AG04450 (cell line): ENCODE results near the gene ZBTB7C. TPM values are rescaled to one million over a fixed set of nuclear protein-coding genes. Genes with fewer than 3 reads are reported as not detected.

ENCODE experiments used
- CTCF ChIA-PET: fragments of 300-600, 350-600 bp; formaldehyde crosslinking; extraction: SDS; loops from one replicate; lab custom pipeline; 2022; ENCODE audit warnings: antibody characterized with exemption, inconsistent platforms; lab: Charles Lee
- POLR2A ChIA-PET: fragments of 350-600 bp; formaldehyde crosslinking; extraction: SDS; loops from one replicate; lab custom pipeline; 2021; ENCODE audit warnings: antibody characterized with exemption, inconsistent platforms; lab: Yijun Ruan, JAX
- DNase-seq: peaks from one replicate; pipeline ENCODE4 v3.0.0-alpha.2; 2011; ENCODE audit warnings: low read depth, low spot score
- H3K27ac ChIP-seq: one replicate; pipeline ENCODE4 v1.5.1; 2012; ENCODE audit warnings: low read depth, low read length, control low read depth
- H3K27me3 ChIP-seq: one replicate; pipeline ENCODE4 v1.6.0; 2012; ENCODE audit warnings: low read length; ENCODE audit not compliant: control insufficient read depth, insufficient read depth
- H3K4me3 ChIP-seq: 2 replicates; pipeline ENCODE4 v1.5.1; 2011; ENCODE audit warnings: mild to moderate bottlenecking, low read depth, low read length, control low read depth
- H3K9me3 ChIP-seq: 2 replicates; pipeline ENCODE4 v1.5.1; 2012; ENCODE audit warnings: low read length; ENCODE audit not compliant: control insufficient read depth, insufficient read depth
- polyA plus RNA-seq: library from polyadenylated mRNA; depleted of rRNA; stranded (reverse); fragments of >200 nt; gene quantifications from 2 replicates; pipeline ENCODE4 v1.2.3, GENCODE V29; 2011
- TF ChIP-seq, protein P1 (sequence below): IDR thresholded peaks from 2 replicates; pipeline ENCODE4 v1.5.1; 2011; ENCODE audit warnings: low read depth, low read length, control low read depth, inconsistent platforms

Gene ZBTB7C
- polyA plus RNA-seq, 1 experiment: not detected

DNA sequence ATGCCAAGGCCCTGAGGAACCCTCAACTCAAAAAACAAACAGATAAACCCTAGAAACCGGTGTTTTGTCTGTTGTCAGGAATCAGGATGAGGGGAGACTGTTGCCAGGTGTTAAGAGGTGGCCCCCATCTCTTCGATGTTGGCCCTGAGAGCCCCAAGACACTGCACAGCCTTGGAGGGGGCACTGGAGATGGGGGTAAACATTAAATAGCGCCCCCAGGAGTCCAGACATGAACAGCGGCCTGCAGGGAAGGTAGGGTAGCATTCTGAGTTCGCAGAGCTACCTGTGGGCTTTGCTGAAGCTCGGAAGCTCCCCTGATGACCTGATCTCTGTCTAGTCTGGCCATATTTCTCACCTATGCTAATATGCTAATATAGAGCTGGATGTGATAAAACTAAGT is 381.1 kb downstream of the ZBTB7C start:
- no peak for DNase-seq
- CTCF ChIA-PET: interaction anchor here (1.1 kb wide), 1 partner anchor 30 kb away, joined by 3 read pairs; no protein-coding TSS in a partner anchor
- peaks cover 5% of the 10 kb centered on the region for H3K27me3 ChIP-seq
- H3K27ac ChIP-seq: no peak overlapping the region
- TF ChIP-seq, protein P1, sequence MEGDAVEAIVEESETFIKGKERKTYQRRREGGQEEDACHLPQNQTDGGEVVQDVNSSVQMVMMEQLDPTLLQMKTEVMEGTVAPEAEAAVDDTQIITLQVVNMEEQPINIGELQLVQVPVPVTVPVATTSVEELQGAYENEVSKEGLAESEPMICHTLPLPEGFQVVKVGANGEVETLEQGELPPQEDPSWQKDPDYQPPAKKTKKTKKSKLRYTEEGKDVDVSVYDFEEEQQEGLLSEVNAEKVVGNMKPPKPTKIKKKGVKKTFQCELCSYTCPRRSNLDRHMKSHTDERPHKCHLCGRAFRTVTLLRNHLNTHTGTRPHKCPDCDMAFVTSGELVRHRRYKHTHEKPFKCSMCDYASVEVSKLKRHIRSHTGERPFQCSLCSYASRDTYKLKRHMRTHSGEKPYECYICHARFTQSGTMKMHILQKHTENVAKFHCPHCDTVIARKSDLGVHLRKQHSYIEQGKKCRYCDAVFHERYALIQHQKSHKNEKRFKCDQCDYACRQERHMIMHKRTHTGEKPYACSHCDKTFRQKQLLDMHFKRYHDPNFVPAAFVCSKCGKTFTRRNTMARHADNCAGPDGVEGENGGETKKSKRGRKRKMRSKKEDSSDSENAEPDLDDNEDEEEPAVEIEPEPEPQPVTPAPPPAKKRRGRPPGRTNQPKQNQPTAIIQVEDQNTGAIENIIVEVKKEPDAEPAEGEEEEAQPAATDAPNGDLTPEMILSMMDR: no peak
- POLR2A ChIA-PET: no interaction called here
- no peak overlapping the region for H3K4me3 ChIP-seq
- no peaks in the 10 kb centered on the region for H3K9me3 ChIP-seq

DNA sequence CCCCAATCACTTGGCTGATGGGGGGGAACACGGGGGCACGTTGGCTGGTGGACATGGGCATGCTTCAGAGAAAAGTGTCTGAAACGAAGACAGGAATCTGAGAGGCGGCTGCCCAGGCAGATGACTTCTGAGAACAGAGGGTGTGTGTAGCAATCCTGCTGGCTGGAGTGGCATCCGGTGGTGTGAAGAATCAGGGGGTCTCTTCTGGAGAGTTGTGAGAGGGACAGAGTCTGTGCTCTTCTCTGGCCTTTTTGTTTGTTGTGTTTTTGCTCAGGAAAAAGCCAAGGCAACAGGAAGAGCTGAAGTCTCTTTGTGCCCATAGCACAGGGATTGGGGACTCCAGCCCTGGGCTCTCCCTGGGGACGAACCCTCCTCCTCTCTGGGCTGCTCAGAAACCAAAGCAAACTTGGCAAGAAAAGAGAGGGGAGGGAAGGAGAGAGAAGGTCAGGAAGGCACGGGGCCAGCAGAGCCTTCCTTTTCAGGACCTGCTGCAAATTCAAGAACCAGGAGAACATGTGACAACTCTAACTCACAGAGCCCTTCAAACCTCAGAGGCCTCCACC is 381.7 kb downstream of the ZBTB7C start:
- POLR2A ChIA-PET: no interaction called here
- no peak overlapping the region for H3K27ac ChIP-seq
- H3K9me3 ChIP-seq: no peaks in the 10 kb centered on the region
- CTCF ChIA-PET: no interaction called here
- no peak overlapping the region for H3K4me3 ChIP-seq
- peaks cover 5% of the 10 kb centered on the region for H3K27me3 ChIP-seq
- no peak for DNase-seq
- TF ChIP-seq, protein P1: no peak

DNA sequence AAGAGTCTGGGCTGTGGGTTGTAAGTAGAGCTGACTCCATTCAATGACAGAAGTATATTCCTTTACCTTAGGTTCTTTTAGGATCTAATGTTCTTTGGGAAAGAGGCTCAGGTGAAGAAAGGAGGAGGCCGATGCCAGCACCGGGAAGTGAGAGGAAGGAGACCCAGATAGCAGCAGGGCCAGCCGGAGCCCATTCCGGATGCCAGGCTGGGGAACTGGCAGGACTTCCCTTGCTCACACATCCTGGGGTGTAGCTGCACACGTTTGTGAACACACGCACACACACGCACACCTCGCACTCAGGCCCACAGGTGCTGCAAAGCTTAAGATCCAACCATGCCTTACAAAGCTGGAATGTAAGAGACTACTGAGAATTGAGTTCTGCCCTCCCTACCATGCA is 383.0 kb downstream of the ZBTB7C start:
- TF ChIP-seq, protein P1: no peak
- H3K27me3 ChIP-seq: peaks cover 7% of the 10 kb centered on the region
- CTCF ChIA-PET: interaction anchor here (0.8 to 1.6 kb wide), 4 partner anchors 19 to 419 kb away, joined by 3 to 8 read pairs (median 4); no protein-coding TSS in a partner anchor
- DNase-seq: no peak
- POLR2A ChIA-PET: no interaction called here
- no peak overlapping the region for H3K27ac ChIP-seq
- no peaks in the 10 kb centered on the region for H3K9me3 ChIP-seq
- no peak overlapping the region for H3K4me3 ChIP-seq

DNA sequence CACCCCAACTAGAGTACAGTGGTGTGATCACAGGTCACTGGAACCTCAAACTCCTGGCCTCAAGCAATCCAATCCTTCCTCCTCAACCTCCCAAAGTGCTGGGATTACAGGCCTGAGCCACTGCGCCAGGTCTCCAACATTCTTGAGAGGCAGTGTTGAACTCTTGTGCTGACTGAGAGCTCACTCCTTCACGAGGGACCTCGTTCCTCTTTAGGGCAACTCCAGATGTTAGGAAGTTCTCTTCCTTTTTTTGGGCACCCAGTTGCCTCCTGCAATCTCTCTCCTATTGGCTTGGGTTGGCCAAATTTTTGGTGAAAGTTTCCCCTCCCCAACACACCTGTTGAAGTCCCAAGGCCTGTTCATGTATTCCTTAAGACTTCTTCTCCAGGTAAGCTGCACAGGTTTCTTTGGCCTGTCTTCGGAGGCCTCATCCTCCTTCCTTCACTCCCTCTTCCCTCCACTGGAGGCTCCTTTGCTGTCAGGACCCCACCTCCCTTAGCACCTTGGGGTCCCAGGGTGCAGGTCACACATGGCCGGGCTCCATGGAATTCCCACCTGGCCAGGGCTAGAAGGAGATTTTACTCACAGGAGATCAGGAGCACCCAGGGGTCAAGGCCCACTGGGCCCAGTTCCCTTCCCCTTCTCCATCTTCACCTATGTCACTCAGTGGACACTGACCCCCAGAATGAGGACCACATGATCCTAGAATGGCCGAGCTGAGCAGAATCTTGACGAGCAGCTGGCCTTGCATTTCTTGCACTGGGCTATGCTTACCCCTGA is 384.1 kb downstream of the ZBTB7C start:
- peaks cover 9% of the 10 kb centered on the region for H3K27me3 ChIP-seq
- H3K4me3 ChIP-seq: no peak overlapping the region
- CTCF ChIA-PET: interaction anchor here (0.7 to 1.6 kb wide), 3 partner anchors 249 to 253 kb away, joined by 3 read pairs; no protein-coding TSS in a partner anchor
- H3K27ac ChIP-seq: no peak overlapping the region
- POLR2A ChIA-PET: no interaction called here
- no peak for DNase-seq
- no peaks in the 10 kb centered on the region for H3K9me3 ChIP-seq
- TF ChIP-seq, protein P1: no peak

DNA sequence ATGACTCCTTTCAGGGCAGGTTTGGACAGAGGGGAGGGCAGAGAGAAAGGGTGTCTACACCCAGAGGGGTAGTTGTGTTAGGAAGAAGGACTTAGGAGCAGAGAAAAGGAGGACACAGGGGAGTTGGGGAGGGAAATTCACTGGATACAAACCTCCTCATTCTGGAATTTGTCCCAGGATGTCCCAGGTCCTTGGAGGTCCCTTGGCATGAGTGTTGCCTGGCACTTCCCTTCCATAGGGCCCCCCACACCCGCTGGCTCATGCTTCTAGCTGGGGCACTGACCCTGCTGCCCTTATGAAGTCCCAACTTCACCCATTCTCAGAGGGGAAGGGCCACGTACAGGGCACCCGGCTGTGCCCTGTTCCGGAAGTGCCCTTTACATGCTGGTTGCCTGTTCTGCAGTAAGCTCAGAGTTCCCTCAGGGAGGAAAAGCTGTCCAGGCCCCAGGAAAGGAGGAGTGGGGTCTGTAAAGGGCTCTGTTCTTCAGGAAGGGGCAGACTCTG is 385.1 kb downstream of the ZBTB7C start:
- no peak overlapping the region for H3K27ac ChIP-seq
- no peaks in the 10 kb centered on the region for H3K9me3 ChIP-seq
- ChIA-PET POLR2A (no interaction called here), CTCF (interaction anchor here (0.7 kb wide), 1 partner anchor 252 kb away, joined by 3 read pairs; no protein-coding TSS in a partner anchor)
- no peak for DNase-seq
- TF ChIP-seq, protein P1: no peak
- peaks cover 9% of the 10 kb centered on the region for H3K27me3 ChIP-seq
- H3K4me3 ChIP-seq: no peak overlapping the region
